Fibroblast of skin of abdomen (primary cell): ENCODE results near the gene HADHB.
"Not testable (repeated sequence)": the region's sequence is repeated elsewhere in the genome, so short reads cannot be mapped to it uniquely, and the experiment has no call there.

Experiments used
- DNase-seq: peaks from one replicate; pipeline ENCODE4 v3.0.0-alpha.2; 2013

The HADHB gene

DNA sequence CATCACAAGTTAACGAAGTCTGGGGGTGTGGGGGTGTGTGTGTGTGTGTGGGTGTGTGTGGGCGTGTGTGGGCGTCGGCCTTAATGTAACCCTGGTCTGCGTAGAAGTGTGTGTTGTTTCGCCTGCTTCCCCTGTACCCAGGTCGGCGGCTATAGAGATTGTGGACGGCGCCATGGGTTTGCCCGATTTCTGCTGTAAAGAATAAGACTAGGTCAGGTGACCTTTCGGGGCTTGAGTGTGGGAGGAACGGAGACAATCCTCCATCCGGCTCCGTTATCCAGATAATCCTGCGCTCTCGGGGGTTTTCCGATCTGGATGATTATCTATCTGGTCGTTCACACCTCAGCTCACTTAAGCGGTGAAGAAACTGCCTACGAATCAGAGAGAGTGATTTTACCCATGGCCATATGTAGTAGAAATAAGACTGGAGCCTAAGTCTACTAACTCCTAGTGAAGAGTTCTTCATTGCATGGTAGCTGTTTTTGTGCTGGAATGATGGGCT lies 543 bp downstream of the HADHB start:
- DNase-seq, result peak; percentile 19

DNA sequence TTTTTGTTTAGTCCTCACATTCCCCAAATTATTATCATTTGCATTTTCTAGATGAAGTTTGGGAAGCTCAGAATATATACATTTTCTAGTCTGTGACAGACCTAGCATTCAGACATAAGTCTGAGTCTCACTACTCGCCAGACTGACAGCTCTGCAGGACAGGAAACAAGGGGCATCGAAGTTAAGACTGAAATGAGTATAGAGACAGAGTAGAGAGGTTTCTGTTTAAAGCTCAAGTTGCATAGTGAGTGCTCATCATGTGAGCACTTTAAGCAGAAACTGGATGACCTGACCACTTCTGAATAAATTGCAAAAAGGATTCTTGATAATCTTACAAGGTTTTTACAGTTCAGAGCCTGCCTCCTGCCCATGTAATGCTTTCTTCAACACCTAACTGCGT lies 1.1 kb downstream of the HADHB start:
- peak; percentile 2 for DNase-seq

- DNase-seq, result peak; percentile 16
Measured at GRCh38 chr2:26246818-26247217, 2.1 kb downstream of the HADHB start.

GRCh38 chr2:26249625-26250024 lies 4.9 kb downstream of the HADHB start:
- no peak for DNase-seq

GRCh38 chr2:26251893-26252292 lies 7.2 kb downstream of the HADHB start:
- no peak for DNase-seq

DNA sequence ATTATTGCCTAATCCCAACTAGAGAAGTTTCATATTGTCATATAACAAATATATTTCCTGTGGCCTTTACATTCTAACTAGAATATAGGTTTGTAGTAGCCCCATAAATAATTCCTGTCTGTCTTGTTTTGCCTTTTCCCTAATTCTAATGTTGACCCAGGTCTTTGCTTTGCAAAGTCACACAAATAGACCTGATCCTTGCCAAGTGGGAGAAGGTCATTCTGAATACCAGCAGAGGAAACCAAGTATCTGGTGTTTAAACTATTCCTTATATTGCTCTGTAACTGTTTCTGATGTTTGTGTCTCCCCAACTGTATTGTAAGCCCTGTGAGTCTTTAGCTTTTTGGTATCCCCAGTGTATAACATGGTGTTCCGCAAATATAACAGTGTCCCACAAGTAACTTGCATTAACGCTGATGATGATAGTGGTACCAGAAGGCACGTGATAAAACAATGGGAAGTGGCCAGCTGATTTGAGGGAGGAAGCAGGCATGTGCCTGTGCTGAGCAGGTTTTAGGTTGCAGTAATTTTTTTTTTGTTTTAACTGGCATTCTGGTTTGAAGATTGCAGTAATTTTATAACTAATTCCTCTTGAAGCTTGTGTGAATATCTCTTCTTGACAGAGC lies 11.1 kb downstream of the HADHB start:
- DNase-seq, result no peak

DNA sequence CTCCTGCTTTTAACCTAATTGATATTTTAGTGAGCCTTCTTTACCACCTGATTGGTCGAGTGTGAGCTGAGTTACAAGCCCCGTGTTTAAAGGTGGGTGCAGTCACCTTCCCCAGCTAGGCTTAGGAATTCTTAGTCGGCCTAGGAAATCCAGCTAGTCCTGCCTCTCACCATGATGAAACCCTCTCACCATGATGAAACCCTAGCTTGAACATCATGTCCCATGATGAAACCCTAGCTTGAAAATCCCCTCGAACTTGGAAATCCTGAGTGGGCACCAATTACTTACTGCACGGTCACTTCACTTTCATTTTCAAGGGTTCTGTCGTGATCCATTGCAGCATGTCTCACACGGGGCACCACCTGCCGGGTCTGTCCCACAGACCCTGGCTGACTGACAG lies 14.1 kb downstream of the HADHB start:
- DNase-seq, result not testable (repeated sequence)

- DNase-seq, result no peak
Measured at GRCh38 chr2:26268213-26268612, 23.5 kb downstream of the HADHB start.

DNA sequence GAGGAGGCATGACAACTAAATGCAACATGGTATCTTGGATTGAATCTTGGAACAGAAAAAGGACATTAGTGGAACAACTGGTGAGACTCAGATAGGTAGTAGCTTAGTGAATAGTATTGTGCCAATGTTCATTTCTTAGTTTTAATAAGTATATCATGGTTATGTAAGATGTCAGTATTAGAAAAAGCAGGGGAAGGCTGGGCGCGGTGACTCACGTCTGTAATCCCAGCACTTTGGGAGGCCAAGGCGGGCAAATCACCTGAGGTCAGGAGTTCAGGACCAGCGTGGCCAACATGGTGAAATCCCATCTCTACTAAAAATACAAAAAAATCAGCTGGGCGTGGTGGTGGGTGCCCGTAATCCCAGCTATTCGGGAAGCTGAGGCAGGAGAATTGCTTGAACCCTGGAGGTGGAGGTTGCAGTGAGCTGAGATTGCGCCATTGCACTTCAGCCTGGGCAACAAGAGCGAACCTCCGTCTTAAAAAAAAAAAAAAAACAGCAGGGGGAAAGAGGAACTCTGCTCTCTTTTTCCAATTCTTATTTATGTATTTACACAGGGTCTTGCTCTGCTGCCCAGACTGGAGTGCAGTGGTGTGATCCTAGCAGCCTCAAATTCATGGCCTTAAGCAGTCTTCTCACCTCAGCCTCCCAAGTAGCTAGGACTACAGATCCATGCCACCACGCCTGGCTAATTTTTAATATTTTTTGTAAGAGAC lies 24.1 kb downstream of the HADHB start:
- DNase-seq, result not testable (repeated sequence)

- DNase-seq, result no peak
Measured at GRCh38 chr2:26269571-26270158, 24.9 kb downstream of the HADHB start.

GRCh38 chr2:26270373-26270772 lies 25.6 kb downstream of the HADHB start:
- no peak for DNase-seq

- peak; percentile 47 for DNase-seq
Measured at GRCh38 chr2:26273501-26273900, 28.8 kb downstream of the HADHB start.

DNA sequence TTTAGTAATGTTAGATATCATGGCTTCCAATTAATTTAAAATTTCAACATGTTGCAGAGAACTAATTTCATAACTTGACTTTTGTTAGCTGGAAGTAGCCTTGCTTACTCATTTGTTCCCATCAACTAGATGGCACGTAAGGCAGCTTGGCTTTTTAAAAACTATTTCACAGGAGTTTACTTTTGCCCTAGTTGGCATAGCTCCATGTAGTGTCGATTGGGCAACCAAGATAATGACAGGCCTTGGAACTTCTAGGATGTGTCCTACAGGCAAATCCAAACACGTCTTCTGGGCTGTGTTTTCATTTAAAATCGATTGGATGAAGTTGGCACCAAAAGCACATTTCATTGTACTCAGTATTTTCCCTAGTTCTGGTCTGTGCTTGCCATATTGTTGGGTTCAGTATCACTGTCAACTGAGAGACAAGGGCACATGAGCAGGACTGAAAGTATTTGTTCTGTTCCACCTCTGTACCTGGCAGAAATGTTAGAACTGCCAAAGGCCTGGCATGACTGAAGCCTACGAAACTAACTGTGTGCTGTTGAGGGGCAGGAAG lies 29.4 kb downstream of the HADHB start:
- DNase-seq, result peak; percentile 51

- DNase-seq, result no peak
Measured at GRCh38 chr2:26276484-26277227, 31.9 kb downstream of the HADHB start.

DNA sequence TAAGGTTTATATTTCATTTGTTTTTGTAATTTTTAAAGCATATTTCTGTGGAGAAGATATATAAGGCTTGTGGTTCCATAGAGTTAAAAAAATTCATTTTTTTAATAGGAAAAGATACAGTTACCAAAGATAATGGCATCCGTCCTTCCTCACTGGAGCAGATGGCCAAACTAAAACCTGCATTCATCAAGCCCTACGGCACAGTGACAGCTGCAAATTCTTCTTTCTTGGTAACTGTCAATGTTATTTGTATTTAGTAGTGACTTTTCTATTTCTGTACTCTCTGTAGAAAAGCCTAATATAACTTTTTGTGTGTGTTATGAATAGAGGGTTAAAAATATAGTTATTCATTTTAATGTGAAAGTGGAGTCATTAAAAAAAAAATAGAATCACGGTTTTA lies 35.1 kb downstream of the HADHB start:
- no peak for DNase-seq

GRCh38 chr2:26281226-26281625 lies 36.5 kb downstream of the HADHB start:
- DNase-seq, result no peak

- no peak for DNase-seq
Measured at GRCh38 chr2:26283606-26284005, 38.9 kb downstream of the HADHB start.

GRCh38 chr2:26284132-26284531 lies 39.4 kb downstream of the HADHB start:
- peak; percentile 54 for DNase-seq

DNA sequence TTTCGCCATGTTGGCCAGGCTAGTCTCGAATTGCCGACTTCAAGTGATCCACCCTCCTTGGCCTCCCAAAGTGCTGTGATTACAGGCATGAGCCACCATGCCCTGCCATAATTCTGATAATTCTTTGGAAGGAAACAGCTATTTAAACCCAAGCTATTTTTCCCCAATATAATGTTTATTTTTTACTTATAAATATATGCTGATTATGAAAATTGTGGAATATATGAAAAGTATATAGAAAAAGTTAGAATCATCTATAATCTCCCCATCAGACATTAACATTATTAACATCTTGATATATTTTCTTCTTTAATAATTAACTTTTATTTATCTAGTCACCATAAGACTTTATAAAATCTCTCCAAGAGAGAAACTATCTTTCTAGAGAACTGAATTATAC lies 41.2 kb downstream of the HADHB start:
- DNase-seq, result no peak

- no peak for DNase-seq
Measured at GRCh38 chr2:26290001-26290400, 45.3 kb downstream of the HADHB start.

DNA sequence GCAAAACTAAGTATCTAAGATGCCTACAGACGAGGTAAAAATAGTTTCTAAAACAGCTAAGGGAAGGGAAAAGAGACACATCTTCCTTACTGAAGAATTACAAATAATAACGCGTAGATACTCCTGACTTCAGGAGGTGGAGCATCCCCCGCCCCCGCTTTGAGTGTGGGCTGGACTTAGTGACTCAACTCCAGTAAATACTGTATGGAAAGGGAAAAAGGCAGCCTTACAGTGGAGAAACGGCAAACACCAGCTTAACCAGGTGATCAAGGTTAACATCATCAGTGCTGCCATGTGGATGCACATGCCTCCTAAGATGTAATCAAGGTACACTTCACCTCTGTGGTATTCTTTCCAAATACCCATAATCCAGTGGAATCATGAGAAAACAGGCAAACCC lies 47.9 kb downstream of the HADHB start:
- peak; percentile 13 for DNase-seq

- no peak for DNase-seq
Measured at GRCh38 chr2:26295511-26295910, 50.8 kb downstream of the HADHB start.

DNA sequence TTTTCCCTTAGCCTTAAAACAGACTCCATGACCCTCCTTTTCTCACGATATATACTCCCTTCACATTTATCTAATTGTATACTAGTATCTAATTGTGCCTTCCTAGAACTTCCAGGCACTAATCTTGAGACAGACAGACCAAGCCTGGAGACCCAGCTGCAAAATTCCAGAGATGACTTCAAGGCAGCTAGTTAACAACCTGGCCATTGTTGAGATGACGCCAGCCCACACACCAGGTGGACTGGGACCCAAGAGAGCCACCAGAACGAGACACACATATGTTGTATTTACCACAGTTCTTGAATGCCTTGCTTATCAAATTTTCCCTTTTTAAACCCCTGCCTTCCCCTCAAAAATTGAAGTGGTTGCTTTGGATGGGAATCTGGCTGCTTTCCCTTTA lies 52.3 kb downstream of the HADHB start:
- DNase-seq, result no peak
